PC-3 (cell line): ENCODE measurements around the gene C22orf15.

Source experiments
- CTCF ChIP-seq: fragments of 300-600 bp; sonication (generic); conservative IDR thresholded peaks from 2 replicates; pipeline ENCODE4 v1.5.1; 2017; ENCODE audit warnings: antibody characterized with exemption, low read depth, mild to moderate bottlenecking, low read length
- EZH2 ChIP-seq: fragments of 300-600 bp; sonication (generic); IDR thresholded peaks from one replicate; pipeline ENCODE4 v1.6.1; 2017; ENCODE audit warnings: antibody characterized with exemption, mild to moderate bottlenecking, low read length; ENCODE audit not compliant: unreplicated experiment

DNA sequence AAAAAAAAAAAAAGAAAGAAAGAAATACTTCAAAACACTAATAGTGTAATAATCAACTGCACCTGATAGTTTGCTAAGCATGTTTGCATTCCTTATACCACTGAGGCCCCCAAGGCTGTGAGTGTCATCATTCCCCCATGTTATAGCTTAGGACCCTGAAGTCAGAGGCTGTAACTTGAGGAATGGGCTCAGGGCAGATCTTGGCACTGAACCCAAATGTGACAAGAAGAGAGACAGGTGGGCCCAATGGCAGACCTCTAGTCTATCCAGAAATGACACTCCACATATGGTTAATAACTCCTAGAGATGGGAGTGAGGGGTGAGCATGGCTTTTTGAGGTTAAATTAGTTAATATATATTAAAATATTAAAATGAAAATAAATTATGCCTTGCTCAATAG lies 25.1 kb upstream of the C22orf15 start:
- no peak for TF ChIP-seq CTCF
- TF ChIP-seq EZH2 = no peak
